Measurements from ENCODE around the gene TMEM115. TPM values are rescaled to one million over a fixed set of nuclear protein-coding genes. Genes with fewer than 3 reads are reported as not detected.

TMEM115 gene
- total and polyA plus RNA-seq, 2 of the 4 experiments (the other 2 are of a cell fraction), result 35.3 to 47.3 TPM

- H2AK9ac ChIP-seq (replicated peaks; ENCODE audit: low read depth, low read length, poor library complexity), result no peak overlapping the region
- no peaks in the 10 kb centered on the region for H3K27me3 ChIP-seq (ENCODE audit: control insufficient read depth, insufficient read depth, low read length)
- no peaks in the 10 kb centered on the region for H3K9me3 ChIP-seq (ENCODE audit: control insufficient read depth, insufficient read depth, low read length)
- TF ChIP-seq CTCF (conservative IDR thresholded peaks at IDR 0.05; ENCODE audit: low read depth, low read length) (no peak), SMC3 (IDR thresholded peaks at IDR 0.05; ENCODE audit: low read depth, low read length) (no peak), FOS (IDR thresholded peaks at IDR 0.05; ENCODE audit: low read depth, low read length) (no peak), MAZ (IDR thresholded peaks at IDR 0.05; ENCODE audit: borderline replicate concordance, low read depth, low read length) (no peak), POLR2A (IDR thresholded peaks at IDR 0.05; ENCODE audit: low read depth, low read length) (no peak), RFX5 (IDR thresholded peaks at IDR 0.05; ENCODE audit: low read depth, low read length) (no peak), CHD1 (IDR thresholded peaks at IDR 0.05; ENCODE audit: low read depth, low read length) (no peak)
- peak overlapping the region; percentile 60 for H3K23ac ChIP-seq (ENCODE audit: low read depth, low read length)
- H3K9me1 ChIP-seq (ENCODE audit: insufficient read depth, low read length), result peaks cover 17% of the 10 kb centered on the region
- ChIA-PET POLR2A (ENCODE audit: unreplicated experiment) (interaction anchor here (0.6 to 1.0 kb wide), 2 partner anchors 119 to 211 kb away, joined by 3 read pairs; partner anchors contain the start of gene HEMK1), CTCF (no interaction called here)
- 0 out of 2 replicates have a peak overlapping the region, but pooled peaks have one; percentile 2 for H3K27ac ChIP-seq (ENCODE audit: insufficient read depth, low read length)
- H3K4me3 ChIP-seq (ENCODE audit: insufficient read depth, low read depth, low read length), result peak overlapping the region; percentile 76
- BruUV-seq (replicated peaks), result TSS peak; percentile 31
- no peak overlapping the region for H2BK5ac ChIP-seq (ENCODE audit: low read depth, low read length, poor library complexity, severe bottlenecking)
- no peak overlapping the region for H2BK15ac ChIP-seq (ENCODE audit: low read depth, low read length)
- no peak overlapping the region for H4K5ac ChIP-seq (ENCODE audit: low read depth, low read length)
- peak overlapping the region; percentile 94 for H3K9ac ChIP-seq (ENCODE audit: low read depth, low read length)
- no peak overlapping the region for H2AFZ ChIP-seq (replicated peaks; ENCODE audit: low read length, poor library complexity)
- WGBS, 2 experiments (ENCODE audit: extremely low coverage in 2 of 2, insufficient read length in 1 of 2), result no CpG with 5 or more reads among the region's 1 CpG
- H4K8ac ChIP-seq (ENCODE audit: low read depth in 2 of 2, low read length in 2 of 2), result no peak overlapping the region
- H3K56ac ChIP-seq (ENCODE audit: extremely low read depth, insufficient read depth, low read length), result no peak overlapping the region
- in situ Hi-C loops (cut with MboI; ENCODE audit: low sequenced_read_pairs) (no loop called here), intact Hi-C loops (cut with micrococcal nuclease) (no loop called here), dilution Hi-C loops (cut with HindIII; ENCODE audit: low sequenced_read_pairs, unreplicated experiment) (no loop called here)
- peak overlapping the region; percentile 94 for H3K4me2 ChIP-seq (ENCODE audit: low read depth, low read length)
- peaks cover 26% of the 10 kb centered on the region for H3K4me1 ChIP-seq (ENCODE audit: control insufficient read depth, insufficient read depth, low read length)
- no peak for DNase-seq
- no peak overlapping the region for H3K14ac ChIP-seq (replicated peaks; ENCODE audit: low read depth, low read length)
- ATAC-seq (ENCODE audit: low read depth), result no peak
- H2AK5ac ChIP-seq (ENCODE audit: low read depth, low read length), result no peak overlapping the region; the same call in 1 of the 2 replicates
- H2BK20ac ChIP-seq (ENCODE audit: low read depth, low read length), result no peak overlapping the region
- H4K91ac ChIP-seq (ENCODE audit: insufficient read depth, low read depth, low read length), result no peak overlapping the region
- H3K18ac ChIP-seq (ENCODE audit: low read depth, low read length), result no peak overlapping the region
- no peak overlapping the region for H2BK120ac ChIP-seq (ENCODE audit: low read depth, low read length)
- no peak overlapping the region for H3K4ac ChIP-seq (ENCODE audit: low read depth, low read length)
- peaks cover 0 to 60% of the 10 kb centered on the region in 2 experiments; a peak in 2 of 4 replicates for H3K79me1 ChIP-seq (ENCODE audit: low read depth in 1 of 2, low read length in 2 of 2)
- H4K20me1 ChIP-seq (ENCODE audit: insufficient read depth, low read length), result peaks cover 53% of the 10 kb centered on the region
- peaks cover 44% of the 10 kb centered on the region for H3K36me3 ChIP-seq (ENCODE audit: control insufficient read depth, insufficient read depth, low read length)
Measured at GRCh38 chr3:50357481-50357880, 1.8 kb downstream of the TMEM115 start.
